Stimulated activated CD8-positive, alpha-beta memory T cell treated with anti-CD3 and anti-CD28 coated beads, Interleukin-4, amount 100 ng/mL, for 1 hour (primary cell): ENCODE results near the gene TTC19.
"Not testable (repeated sequence)": the region's sequence is repeated elsewhere in the genome, so short reads cannot be mapped to it uniquely, and the experiment has no call there.

Experiments used
- DNase-seq, 2 donors: peaks; one replicate each; pipeline ENCODE4 v3.0.0-alpha.2; 2020; ENCODE audit warnings: low read depth in 2 of 2, low spot score in 1 of 2

Gene TTC19

GRCh38 chr17:15972497-15972951, 27.1 kb upstream of the TTC19 start:
- no peak for DNase-seq

- DNase-seq: no peak
Observed at GRCh38 chr17:15973016-15973415, 26.6 kb upstream of the TTC19 start.

- no peak for DNase-seq
Observed at GRCh38 chr17:15973834-15974233, 25.8 kb upstream of the TTC19 start.

- no peak for DNase-seq
Observed at GRCh38 chr17:15977894-15978293, 21.7 kb upstream of the TTC19 start.

- no peak for DNase-seq
Observed at GRCh38 chr17:15978606-15979005, 21.0 kb upstream of the TTC19 start.

GRCh38 chr17:15979013-15979412, 20.6 kb upstream of the TTC19 start:
- DNase-seq: not testable (repeated sequence)

GRCh38 chr17:15981208-15981607, 18.4 kb upstream of the TTC19 start:
- DNase-seq: no peak

GRCh38 chr17:15981646-15982580, 17.7 kb upstream of the TTC19 start:
- DNase-seq: no peak

GRCh38 chr17:15996322-15996721, 3.3 kb upstream of the TTC19 start:
- no peak for DNase-seq

GRCh38 chr17:15998031-15998562, 1.5 kb upstream of the TTC19 start:
- DNase-seq: no peak

- DNase-seq: peak in 1 of 2 donors; percentile 7
Observed at GRCh38 chr17:15999974-16000827, 577 bp downstream of the TTC19 start.

GRCh38 chr17:16001226-16001897, 1.7 kb downstream of the TTC19 start:
- no peak for DNase-seq

- no peak for DNase-seq
Observed at GRCh38 chr17:16002708-16003260, 3.2 kb downstream of the TTC19 start.

GRCh38 chr17:16003841-16004240, 4.2 kb downstream of the TTC19 start:
- no peak for DNase-seq

GRCh38 chr17:16005636-16006035, 6.0 kb downstream of the TTC19 start:
- DNase-seq: no peak

- DNase-seq: no peak
Observed at GRCh38 chr17:16007439-16007838, 7.8 kb downstream of the TTC19 start.

GRCh38 chr17:16013943-16014407, 14.4 kb downstream of the TTC19 start:
- no peak for DNase-seq

- DNase-seq: no peak
Observed at GRCh38 chr17:16019347-16019746, 19.7 kb downstream of the TTC19 start.

- no peak for DNase-seq
Observed at GRCh38 chr17:16023881-16024280, 24.3 kb downstream of the TTC19 start.

- DNase-seq: no peak
Observed at GRCh38 chr17:16025202-16025601, 25.6 kb downstream of the TTC19 start.

- no peak for DNase-seq
Observed at GRCh38 chr17:16026895-16027294, 27.3 kb downstream of the TTC19 start.
